Smooth muscle cell of the brain vasculature (primary cell): ENCODE data around the gene TPO.
"Not testable (repeated sequence)": the region's sequence is repeated elsewhere in the genome, so short reads cannot be mapped to it uniquely, and the experiment has no call there.

Experiments used
- DNase-seq: peaks from one replicate; pipeline ENCODE4 v3.0.0-alpha.2; 2012; ENCODE audit warnings: low read depth, low spot score

Gene TPO

GRCh38 chr2:1413156-1413710, at the start of gene TPO:
TPO (plus strand) TSS chr2:1413463; CDS start chr2:1414409, 946 bp downstream.
- DNase-seq = no peak

- no peak for DNase-seq
Measured at GRCh38 chr2:1366546-1367134, 46.6 kb upstream of the TPO start.

DNA sequence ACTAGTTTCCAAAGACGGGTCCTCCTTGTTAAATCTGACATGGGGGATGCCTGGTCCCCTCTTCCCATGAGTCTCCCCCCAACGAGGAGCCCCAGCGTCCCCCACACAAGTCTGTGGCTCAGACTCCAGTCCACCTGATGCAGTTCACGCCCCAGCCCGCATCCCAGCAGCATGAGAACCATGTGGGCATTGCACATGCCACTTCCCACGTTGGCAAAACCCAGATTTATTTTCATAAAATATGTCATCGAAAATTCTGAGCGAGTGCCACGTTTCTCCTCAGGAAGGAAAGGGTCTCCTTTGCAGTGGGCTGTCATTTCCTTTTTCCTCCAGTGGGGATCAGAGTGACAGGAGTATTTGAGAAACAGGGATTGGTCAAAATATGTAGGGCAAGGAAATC, 45.7 kb upstream of the TPO start:
- DNase-seq = no peak

GRCh38 chr2:1369905-1370304, 43.4 kb upstream of the TPO start:
- DNase-seq = no peak

DNA sequence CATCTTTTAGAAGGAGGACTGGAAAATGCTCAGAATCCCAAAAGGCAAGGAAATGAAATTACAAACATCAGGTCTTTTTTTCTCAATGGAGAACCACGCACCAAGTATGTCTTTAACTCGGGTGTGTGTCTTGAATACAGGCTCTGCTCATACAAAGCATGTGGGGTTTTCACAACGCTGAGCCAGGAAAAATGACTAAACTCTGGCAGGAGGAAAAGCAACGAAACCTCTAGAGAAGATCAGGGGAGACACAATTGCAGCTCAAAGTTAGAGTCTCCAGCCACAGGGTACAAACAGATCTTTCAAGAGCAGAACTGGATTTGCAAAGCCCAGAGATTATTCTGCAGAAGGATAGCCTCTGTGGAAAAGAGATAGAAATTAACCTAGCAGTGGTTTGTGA, 42.8 kb upstream of the TPO start:
- no peak for DNase-seq

DNA sequence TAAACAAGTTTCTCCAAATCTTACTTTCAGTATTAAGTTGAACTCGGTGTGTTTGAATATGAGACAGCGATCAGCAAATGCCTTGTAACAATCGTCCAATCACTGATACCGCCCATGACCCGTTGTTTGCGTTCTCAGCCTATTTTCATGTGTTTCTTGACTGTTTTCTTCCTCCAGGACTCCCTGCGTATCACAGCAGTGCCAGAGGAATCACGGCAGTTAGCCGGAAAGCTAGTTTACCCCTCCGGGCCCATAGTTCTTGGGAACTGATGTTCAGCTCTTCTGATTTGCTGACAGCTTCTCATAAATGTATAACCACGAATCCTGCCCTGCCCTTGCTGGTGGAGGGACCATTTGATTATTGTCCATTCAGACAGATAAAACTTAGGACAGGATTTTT, 42.2 kb upstream of the TPO start:
- no peak for DNase-seq

DNA sequence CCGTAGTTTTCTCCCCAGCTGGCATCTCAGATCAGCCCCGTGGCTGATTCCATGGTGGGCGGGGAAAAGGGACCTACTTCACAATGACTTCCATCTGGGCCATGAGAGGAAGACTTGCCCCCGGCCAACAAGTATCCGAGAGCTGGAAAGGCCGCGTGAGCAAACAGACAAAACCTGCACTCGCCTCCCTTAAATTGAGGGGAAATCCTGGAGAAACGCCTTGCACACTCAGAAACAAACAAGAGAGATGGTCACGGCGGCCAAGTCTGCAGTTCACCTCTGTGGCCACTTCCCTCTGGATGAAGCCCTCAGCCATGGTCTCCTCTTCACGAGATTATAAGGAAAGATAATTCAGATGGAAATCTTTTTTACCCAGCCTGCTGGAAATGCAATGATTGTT, 39.4 kb upstream of the TPO start:
- no peak for DNase-seq

DNA sequence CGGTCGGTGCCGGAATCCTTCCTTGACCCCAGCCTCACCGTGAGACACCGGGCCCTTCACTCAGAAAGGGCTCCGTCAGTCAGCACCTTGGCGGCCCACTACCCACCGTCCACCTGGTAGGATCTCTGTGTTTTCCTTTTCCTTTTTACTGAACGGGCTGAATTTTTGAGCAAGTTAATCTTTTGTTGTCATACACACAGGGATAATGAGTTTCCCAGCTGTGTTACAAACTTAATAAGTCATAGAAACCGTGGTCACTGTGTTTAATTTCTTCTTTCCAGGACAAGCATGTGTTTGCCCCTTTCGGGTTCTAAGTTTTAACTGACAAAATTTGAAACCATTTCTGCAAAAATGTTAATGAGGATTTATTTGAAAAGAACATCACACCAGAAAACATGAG, 39.0 kb upstream of the TPO start:
- no peak for DNase-seq

GRCh38 chr2:1375794-1376193, 37.5 kb upstream of the TPO start:
- DNase-seq = no peak

DNA sequence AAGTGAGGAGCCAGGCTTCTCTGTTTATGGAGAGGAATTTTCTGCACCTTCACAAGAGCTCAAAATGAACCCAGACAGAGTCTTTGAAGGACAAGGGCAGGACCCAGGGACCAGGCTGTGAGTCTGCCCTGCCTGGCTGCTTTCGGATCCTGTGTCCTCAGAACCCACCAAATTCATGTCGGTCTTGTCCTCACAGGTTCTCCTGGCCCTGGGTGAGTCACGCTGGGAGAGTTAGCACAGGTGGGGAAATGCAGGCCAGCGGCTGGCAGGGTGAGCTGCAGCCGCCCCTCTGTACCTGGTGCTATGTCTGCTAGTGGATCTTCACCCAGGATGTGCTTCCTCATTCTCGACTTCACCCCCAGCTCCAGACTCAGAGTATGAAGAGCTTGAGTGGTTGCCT, 35.8 kb upstream of the TPO start:
- DNase-seq = no peak

DNA sequence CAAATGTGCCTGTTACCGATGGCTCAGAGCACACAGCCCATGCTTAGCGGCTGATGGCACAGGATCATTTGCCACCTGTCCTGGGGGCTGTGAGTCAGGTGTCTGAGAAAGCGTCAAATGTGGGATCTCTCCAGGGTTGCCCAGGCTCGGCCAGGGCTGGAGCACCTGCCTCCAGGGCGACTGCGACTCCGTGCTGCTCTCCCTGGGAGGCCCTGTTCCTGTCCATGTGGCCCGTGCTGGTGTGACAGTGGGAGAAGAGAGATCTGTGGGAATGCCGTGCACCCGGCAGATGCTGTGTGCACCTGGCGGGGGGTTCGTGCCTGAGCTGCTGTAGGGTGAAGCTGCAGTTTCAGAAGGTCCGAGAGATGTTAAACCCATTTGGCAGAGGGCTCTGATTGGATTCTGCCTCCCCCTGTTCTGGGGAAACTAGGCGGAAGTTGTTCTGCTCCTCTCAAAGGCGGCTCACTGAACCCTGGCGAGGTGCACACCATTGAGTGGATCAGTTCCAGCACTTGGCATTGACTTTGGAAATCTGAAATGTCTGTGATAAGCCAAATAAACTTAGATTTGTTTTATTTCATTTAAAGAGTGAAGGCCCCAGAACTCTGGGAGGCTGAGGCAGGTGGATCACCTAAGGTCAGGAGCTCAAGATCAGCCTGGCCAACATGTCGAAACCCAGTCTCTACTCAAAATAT, 34.7 kb upstream of the TPO start:
- DNase-seq = no peak

- no peak for DNase-seq
Measured at GRCh38 chr2:1381644-1382043, 31.6 kb upstream of the TPO start.

GRCh38 chr2:1387954-1388725, 25.1 kb upstream of the TPO start:
- not testable (repeated sequence) for DNase-seq

- not testable (repeated sequence) for DNase-seq
Measured at GRCh38 chr2:1390118-1390517, 23.1 kb upstream of the TPO start.

DNA sequence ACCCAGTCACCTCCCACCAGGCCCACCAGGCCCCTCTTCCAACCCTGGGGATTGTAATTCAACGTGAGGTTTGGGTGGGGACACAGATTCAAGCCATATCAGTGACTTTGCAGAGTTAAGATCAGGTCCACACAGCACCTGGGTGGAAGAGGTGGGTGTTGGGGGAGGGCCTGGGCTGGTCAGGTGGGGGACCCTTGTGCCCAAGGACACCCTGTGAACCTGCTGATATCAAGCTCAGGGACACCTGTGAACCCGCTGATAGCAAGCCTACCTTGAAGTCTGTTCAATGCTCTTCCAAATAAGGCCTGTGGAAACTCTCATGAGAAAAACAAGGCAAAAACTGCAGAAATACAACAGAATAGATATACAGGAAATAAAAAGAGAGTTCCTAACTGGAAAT, 19.9 kb upstream of the TPO start:
- DNase-seq = no peak

DNA sequence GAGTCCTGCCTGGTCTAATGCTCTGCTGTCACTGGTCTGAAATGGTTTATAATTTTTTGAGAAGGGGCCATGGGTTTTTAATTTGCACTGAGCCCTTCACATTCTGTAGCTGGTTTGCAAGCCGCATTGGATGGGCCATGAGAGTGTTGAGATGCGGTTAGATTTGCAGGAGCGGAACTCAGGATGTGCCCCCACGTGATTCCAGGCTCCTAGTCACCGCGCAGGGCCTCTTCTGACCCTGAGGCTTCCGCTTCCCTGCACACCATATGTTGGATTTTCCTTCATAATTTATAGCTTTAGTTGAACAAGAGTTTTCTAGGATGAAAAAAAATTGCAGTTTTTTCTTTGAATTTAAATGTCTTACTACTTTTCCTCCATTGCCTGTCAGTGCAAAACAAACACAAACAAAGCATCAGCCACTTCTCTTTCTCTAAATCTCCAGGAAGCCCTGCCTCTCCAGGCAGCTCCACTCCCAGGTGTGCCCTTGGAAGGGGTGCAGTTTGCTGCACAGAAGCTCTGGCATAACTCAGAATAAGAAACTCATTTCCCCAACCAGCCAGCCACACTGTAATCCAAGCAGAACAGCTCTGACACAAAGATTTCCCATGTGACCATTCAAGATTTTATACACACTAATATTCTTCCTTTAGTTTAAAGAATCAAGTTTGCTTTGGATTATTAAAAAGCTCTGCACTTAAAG, 18.4 kb upstream of the TPO start:
- no peak for DNase-seq

DNA sequence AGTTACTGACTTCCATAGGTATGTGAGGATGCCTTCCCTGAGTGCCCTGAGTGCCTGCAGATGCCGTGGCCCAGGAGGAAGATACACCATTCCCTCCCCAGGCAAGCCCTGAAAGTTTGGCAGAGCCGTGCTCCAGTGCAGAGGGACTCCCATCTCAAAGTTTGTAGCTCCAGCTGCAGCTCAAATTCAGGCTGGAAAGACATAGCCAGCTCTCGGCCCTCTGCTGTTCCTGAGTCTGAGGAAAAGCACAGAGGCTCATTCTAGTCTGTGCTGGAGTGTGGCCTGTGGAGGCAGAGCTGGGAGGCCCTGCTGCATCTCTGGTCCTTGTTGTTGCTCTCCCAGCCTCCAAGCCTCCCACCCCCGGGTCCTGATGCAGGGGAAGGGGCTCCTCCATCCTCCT, 15.9 kb upstream of the TPO start:
- DNase-seq = no peak

GRCh38 chr2:1398191-1398590, 15.1 kb upstream of the TPO start:
- DNase-seq = no peak

DNA sequence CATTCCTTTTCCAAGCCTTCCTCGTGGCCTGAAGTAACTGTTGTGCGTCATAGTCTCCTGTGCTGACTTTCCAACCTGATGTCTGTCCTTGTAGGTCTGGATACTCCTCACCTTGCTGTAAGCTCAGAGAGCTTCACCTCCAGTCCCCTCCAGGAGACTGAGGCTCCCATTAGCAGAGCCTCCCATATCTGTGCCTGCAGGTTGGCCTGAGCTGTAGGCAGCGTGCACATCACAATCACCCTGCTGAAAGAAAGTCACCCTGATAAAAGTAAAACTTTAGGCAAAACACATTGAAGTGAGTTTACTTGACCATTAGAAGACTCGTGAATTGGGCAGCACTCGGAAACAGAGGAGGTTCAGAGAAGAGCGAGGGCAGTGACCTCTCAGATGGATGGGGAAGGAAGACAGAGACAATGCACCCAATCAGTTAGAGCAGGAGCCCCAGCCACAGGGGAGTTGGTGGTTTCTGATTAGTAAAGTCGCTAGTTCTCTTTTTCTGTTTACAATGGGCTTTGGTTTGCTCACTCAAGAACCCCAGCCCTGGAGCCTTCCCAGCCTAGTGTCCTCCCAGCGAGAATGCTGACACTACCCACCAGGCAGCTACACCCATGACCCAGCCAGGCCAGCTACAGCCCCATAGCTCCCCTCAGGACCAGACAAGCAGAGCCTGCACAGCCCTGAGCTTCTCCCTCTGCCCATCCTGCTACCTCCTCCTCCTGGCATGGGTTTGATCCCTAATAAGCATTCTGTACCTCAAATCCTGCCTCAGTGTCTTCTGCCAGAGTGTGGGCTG, 12.1 kb upstream of the TPO start:
- DNase-seq = no peak

GRCh38 chr2:1402064-1402463, 11.2 kb upstream of the TPO start:
- DNase-seq = no peak

DNA sequence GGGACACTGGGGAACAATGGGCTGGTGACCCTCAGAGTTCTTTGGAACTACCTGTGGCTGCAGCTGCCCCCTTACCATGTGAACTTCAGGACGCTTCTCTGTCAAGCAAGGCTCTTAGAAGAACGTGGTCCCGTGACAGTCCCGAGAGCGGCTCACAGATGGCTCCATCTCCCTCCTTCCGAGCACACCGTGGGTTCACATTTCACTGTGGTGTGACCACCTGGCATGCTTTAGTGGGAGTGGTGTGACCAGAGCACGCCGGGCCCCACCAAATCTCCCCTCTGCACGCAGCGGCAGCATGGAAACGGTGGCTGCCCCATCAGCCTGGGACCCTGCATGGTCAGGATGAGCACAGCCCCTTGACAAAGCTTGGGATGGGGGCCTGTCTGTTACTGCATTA, 9.7 kb upstream of the TPO start:
- DNase-seq = no peak
